ENCODE data around the gene BRMS1L.
"Not testable (repeated sequence)": the region's sequence is repeated elsewhere in the genome, so short reads cannot be mapped to it uniquely, and the experiment has no call there.

Gene BRMS1L, protein sequence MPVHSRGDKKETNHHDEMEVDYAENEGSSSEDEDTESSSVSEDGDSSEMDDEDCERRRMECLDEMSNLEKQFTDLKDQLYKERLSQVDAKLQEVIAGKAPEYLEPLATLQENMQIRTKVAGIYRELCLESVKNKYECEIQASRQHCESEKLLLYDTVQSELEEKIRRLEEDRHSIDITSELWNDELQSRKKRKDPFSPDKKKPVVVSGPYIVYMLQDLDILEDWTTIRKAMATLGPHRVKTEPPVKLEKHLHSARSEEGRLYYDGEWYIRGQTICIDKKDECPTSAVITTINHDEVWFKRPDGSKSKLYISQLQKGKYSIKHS

DNA sequence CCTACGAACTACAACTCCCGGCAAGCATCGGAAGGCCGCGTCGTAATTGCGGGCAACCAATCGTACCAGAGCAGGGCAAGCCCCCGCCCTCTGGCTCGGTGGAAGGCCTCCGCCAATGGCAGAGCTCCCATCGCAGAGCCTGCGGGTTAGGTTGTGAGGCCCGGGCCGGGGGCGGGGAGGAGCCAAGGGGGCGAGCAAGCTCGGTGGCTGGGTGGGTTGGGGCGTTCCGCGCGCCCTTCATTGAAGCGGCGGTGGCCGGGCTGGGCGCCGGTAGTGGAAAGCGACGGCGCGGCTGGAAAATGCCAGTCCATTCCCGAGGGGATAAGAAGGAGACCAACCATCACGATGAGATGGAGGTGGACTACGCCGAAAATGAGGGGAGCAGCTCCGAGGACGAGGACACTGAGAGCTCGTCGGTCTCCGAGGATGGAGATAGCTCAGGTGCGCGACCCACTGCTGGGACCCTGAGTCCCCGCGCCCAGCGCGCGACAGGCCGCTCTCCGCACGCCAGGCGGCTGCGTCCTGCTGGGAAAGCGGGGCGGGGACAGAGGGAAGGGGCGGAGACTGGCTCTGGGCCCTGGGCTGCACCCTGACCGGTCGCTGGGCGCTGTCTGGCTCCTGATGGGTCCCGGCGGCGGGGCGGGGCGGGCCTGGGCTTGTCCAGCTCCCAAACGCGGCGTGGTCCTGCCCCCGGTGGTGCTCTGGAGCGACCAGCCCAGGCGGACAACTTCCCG, at the start of gene BRMS1L:
BRMS1L (plus strand) TSS at position 121 of the 734 bp plus-strand sequence; CDS start at position 300, 179 bp downstream.
- DNase-seq = peak; percentile 89

DNA sequence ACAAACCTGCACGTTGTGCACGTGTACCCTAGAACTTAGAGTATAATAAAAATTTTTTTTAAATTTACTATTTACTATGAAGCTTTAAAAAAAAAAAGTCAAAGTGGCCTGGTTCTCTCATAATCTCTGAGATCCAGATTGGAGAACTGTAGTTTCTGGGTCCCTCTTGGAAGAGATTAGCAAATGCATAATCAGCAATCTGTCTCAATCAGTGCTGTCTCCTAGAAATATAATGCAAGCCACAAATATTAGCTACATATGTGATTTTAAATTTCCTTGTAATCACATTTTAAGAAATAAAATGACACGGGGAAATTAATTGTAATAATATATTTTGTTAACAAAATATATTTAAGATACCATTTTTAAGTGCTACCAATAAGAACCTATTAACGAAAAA, 49.3 kb upstream of the BRMS1L start:
- DNase-seq = no peak

DNA sequence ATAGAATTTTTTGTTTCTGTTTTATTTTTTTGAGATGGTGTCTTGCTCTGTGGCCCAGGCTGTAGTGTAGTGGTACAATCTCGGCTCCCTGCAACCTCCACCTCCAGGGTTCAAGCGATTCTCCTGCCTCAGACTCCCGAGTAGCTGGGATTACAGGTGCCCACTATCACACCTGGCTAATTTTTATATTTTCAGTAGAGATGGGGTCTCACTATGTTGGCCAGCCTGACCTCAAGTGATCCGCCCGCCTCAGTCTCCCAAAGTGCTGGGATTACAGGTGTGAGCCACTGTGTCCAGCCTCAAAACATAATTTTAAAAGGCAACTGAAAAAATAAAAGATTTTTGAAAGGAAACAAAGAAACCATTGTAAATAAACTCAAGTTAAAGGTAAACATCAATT, 48.6 kb upstream of the BRMS1L start:
- not testable (repeated sequence) for DNase-seq

DNA sequence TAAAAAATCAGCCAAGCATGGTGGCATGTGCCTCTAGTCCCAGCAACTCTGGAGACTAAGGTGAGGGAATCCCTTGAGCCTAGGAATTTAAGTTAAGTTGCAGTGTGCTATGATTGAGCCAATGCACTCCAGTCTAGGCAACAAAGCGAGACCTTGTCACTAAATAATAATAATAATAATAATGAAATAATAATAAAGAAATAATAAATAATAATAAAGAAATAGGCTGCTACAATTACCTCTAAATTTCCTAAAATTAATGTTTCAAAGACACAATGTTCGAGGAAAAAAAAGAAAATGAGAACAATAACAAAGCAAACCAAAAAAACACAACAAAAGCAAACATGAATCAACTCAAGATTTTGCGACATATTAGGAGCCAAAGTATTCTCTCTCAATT, 46.8 kb upstream of the BRMS1L start:
- no peak for DNase-seq

DNA sequence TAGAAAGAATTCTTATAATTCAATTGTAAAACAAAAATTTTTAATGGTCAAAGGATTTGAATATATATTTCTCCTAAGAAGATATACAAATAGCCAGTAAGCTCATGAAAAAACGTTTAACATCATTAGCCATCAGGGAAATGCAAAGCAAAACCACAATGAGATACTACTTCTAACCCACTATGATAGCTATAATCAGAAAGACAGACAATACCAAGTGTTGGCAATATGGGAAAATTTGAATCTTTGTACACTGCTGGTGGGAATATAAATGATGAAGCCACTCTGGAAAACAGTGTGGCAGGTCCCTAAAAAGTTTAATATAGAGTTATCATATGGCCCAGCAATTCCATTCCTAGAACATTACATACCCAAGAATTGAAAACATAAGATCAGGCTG, 42.4 kb upstream of the BRMS1L start:
- DNase-seq = no peak

DNA sequence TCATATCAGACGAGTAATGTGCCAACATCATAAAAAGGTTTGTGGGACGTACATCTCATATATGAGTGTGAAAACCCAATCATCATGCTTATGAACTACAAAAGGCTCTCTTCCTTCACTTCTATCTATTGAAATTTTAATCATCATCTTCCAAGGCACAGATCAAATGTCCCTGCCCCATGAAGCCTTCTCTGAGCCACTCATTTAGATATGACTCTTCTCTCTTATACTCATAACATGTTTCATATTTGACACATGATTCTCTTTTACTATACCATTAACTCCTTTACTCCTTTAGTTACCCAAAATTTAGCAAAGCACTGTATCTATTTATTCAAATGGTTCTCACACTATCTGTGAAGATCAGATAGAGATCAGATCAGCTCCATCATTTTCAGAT, 39.3 kb upstream of the BRMS1L start:
- DNase-seq = no peak

DNA sequence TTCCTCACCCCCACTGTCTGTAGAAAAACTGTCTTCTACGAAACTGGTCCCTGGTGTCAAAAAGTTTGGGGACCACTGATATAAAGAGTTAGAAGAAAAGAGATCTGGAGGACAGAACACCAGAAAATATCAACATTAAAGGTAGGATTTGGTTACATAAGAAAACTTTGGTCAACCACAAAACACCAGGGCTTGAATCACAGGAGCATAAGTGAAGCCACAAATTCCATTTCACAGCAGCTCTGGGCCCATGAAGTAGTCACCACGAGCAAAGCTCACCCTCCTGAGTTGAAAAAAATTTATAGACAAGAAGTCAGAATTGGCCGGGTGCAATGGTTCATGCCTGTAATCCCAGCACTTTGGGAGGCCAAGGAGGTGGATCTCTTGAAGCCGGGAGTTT, 36.5 kb upstream of the BRMS1L start:
- DNase-seq = no peak

DNA sequence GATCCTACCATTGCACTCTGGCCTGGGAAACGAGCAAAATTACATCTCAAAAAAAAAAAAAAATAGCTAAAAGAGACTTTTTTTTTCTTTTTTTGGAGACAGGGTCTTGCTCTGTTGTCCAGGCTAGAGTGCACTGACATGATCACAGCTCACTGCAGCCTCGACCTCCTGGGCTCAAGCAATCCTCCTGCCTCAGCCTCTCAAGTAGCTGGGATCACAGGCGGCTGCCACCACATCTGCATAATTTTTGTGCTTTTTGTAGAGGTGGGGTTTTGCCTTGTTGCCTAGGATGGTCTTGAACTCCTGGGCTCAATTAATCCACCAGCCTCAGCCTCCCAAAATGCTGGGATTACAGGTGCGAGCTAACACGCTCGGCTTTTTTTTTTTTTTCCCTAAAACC, 28.3 kb upstream of the BRMS1L start:
- no peak for DNase-seq

DNA sequence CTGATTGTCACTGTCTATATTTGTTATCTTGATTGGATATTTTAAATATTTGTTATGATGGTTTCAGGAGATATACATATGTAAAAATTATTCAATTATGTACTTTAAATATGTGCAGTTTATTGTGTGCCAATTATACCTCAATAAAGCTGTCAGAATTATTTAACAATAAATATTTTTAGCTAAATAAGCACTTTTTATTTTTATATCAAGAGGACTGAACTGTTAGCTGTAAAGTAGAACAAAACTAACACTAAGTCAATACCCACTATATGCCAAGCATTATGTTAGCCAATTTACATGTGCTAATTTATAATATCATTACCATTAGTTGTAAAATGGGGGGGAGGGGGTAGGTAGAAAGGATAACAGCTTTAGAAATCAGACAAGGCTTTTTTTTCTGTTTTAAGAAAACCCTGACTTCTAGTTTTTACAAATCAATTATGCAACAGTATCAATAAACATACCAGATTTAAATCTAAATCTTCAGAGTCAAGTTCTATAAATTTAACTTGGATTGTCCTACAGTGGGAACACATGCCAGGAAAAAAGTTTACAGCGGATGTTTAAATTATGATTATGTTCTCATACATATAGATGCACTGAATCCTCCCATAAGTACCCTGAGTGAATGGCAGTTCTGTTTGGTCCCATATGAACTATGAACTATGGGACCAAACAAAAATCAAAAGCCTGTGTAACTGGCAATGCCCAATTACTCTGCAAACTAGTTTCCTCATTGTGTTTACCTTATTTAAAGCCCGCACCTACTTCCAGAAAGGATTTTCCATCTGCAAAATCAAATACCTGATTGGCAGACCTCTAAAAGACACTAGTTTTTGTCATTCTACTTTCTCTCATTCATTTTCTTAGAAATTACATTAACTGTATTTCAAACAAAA, 19.9 kb upstream of the BRMS1L start:
- DNase-seq = no peak

DNA sequence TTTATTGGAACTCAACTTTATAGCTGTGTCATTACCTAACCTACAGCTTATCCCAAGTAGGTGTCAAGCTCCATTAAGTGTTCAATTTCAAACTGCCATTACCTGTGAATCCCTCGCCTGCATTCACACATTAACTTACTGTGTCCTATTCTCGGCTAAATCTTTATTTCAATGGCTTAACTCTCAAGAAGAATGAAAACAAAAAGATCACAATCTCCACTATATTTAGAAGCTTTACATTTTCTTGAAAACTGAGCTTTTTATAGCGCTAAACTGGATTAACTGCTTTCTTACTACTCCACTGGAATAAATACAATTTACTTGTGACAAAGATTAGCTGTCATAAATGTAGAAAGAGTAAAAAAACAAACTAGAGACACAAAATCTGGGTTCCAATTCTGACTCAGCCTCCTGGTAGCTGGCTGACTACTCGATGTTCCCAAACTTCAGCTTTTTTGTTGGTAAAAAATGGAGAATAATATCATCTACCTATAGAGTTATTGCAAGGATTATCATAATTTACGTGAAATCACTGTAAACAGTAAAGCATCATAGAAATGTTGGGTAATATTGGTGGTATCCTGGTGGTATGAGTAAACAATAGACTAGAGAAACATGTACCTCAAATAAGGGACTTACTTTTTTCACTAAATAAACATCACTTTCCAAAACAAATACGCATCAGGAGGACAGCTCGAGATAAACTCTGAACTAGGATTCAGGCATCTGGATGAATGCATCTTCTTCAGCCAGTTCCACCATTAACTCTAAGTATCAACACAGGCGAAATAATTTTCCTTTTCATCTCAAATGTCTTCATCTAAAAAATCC, 18.8 kb upstream of the BRMS1L start:
- DNase-seq = no peak

DNA sequence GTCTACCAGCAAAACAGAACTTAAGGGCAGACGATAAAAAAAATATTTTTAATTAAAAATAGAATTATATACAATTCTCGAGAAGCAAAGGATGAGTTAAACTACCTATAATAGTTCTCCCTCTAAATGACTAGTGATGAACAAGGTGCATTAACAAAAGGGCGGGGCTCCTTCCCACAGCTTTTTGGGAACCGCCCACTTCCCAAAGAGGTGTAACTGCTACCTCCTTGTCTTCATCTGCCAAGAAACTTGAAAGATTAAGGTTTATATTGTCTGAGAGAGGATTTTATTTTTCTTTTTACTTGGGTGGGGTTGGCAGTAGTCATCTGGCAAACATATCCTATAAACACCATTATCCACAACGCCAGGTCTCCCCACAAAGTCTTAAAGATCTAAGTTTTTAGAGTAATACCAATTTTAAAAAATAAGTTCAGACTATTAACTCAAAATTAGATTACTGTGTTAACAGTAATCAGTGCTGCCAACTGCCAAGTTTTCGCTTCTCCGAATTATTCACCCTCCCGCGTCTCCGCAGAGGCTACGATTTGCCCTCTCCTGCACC, 18.0 kb upstream of the BRMS1L start:
- no peak for DNase-seq

DNA sequence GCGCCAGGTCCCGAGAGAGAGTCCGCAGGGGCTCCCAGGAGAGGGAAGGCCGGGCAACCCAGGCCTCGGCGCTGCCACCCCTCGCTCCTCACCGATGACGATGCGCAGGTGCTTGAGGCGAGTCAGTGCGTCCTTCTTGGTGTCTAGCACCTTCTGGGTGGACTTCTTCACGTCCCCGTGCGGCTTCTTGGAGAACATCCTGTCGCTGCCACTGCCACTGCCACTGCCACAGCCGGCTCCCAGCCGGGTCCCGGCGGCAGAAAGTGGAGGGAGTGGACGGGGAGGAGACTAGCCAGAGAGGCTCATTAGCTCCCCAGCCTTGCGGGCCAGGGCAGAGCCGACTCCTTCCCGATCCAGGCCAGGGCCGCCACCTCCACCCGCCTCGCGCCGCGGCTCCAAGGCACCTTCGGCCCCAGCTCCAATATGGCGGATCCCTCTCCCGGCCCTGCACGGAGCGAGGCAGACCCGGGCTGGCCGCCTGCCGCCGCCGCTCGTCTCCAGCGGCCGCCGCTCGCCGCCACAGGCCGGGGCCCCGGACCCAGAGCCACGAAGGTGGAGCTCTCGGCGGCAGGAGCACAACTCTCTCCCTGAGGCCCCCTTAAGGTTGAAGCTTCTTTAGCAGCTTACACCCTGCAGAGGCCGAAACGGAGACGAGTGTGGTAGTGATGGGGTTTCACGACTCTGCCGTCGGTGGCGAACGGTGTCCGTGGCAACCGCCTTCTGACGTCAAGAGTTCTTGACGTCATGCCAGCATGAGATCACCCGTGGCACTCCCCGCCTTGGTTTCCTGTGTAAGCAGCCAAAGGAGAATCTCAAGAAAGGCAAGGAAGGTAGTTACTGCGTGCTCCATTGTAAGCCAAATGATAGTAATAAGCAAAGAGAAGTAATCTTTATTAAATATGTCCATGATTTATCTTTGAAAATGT, 17.2 kb upstream of the BRMS1L start, which contains the start of gene RALGAPA1:
RALGAPA1 (minus strand) TSS at position 658 of the 926 bp plus-strand sequence; CDS start at position 198, 460 bp downstream.
- peak; percentile 41 for DNase-seq

DNA sequence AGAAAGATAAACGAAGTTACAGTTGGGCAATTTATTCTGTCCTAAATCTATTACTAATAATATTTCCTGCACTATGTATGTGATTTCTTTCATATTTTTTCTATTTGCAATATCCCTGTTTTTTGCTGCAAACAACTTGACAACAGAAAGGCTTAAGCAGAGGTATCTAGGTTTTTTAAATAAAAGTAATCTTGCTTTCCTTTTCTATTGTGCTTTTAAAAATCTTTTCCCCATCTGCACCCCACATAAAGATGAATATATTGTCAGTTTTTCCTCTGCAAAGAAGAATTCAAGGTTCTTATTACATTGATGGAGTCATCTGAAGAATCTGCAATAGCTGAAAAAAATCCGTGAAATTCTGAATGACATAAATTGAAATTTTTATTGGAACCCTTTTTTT, 16.5 kb upstream of the BRMS1L start:
- DNase-seq = no peak

DNA sequence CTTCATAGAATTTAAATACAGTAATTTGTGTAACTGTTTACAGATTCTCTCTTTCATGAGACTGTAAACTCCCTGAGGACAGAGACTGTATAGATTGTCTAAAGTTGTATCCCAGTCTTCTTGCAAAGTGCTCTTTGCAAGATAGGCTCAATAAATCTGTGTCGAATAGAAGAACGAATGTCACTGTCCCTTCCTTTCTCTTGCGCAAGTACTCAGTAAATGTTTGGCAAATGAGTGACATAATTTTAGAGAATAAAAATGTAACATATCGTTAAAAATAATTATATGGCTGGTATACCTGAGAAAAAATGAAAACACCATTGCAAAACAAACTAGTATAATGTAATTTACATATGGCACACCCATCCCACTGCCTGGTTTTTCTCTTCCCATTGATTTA, 15.2 kb upstream of the BRMS1L start:
- DNase-seq = no peak

DNA sequence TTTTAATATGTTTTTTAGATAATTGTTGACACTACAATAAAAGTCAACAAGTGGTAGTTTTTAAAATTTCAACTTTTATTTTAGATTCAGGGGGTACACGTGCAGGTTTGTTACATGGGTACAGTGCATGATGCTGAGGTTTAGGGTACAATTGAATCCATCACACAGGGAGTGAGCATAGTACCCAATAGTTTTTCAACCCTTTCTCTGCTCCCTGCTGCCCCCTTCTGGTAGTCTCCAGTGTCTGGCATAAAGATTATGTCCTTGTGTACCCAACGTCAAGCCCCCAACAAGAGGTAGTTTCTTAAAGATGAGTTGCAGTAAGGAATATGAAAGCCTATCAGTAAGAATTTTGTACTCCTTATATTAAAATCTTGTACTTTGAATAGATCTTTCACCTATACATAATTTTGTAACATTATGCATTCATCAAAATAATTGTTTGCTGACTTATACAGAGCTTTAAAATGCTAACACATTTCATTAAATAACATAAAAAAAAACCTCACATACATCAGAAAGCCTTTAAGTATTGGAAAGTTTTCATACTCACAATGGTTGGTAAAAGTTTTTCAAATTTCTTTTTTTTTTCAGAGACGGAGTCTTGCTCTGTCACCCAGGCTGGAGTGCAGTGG, 11.7 kb upstream of the BRMS1L start:
- no peak for DNase-seq

DNA sequence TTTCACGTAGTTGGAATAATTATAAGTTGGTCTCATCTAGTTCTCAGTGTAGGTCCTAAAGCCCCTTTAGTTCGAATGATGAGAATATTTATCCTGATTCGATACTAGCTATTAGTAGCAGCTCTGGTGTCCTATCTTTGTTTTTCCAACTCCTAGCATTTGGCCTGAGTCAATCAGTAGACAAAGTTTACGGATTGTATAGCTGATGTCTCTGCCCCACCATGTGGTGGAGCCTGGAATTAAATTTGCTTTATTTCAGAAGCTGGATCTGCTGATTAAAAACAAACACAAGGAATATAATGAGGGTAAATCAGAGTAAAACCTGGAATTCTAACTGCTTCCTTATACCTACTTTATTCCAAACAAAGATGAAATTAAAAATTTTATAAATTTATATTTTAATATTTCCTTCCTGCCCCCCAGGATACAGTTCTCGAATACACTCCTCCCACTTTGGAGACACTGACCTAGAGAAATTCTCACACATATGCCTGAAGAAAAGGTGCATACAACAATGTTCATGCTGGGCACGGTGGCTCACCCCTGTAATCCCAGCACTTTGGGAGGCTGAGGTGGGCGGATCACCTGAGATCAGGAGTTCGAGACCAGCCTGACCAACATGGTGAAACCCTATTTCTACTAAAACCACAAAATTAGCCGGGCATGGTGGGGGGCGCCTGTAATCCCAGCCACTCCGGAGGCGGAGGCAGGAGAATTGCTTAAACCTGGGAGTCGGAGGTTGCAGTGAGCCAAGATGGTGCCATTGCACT, 7.6 kb upstream of the BRMS1L start:
- DNase-seq = peak; percentile 33

DNA sequence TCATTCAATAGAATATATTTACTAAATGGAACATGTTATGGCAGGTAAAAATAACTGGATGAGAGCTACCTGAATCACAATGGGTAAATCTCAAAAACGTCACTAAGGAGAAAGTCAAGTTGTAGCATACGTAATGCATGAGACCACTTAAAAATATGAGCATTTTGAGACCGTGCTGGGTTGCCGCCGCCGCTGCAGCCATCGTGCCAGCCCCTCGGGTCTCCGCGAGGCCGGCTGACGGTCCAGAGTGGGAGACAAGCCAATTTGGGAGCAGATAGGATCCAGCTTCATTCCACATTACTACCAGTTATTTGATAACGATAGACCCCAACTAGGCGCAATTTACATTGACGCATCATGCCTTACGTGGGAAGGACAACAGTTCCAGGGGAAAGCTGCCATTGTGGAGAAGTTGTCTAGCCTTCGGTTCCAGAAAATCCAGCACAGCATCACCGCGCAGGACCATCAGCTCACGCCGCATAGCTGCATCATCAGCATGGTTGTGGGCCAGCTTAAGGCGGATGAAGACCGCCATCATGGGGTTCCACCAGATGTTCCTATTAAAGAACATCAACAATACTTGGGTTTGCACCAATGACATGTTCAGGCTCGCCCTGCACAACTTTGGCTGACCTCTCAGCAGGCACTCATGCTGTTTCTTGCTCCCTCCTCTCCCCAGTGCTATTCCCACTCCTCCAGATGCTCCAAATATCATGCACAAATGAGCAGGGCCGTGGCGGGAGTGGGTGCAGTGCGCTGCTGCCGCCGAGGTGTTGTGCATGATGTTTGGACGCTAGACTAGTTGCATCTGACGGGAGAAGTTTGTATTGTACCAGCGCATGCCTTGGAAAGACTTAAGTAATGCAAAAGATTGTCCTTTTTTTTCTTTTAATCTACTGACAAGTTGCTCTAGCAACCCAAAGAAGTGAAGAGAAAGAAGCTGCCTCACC, 6.3 kb upstream of the BRMS1L start:
- DNase-seq = no peak

Measured in 8988T (cell line).